HepG2 (cell line): ENCODE data around the gene CCDC33.

Source experiments
- NFRKB ChIP-seq: fragments of 450-650 bp; IDR thresholded peaks from 2 replicates; pipeline ENCODE4 v1.6.1; 2017
- NKX3-1 ChIP-seq: sonication (generic); formaldehyde crosslinking; IDR thresholded peaks from 2 replicates; pipeline ENCODE4 v1.5.0; 2020; ENCODE audit warnings: missing genetic modification reagents
- RAD21 ChIP-seq: fragments of 450-650 bp; formaldehyde crosslinking; IDR thresholded peaks from 2 replicates; pipeline ENCODE4 v1.5.0; 2020; ENCODE audit warnings: mild to moderate bottlenecking
- REST ChIP-seq, 2 experiments: IDR thresholded peaks; 2 replicates each; pipeline ENCODE4 v1.6.1; 2011 to 2012; ENCODE audit warnings: low read length in 2 of 2, borderline replicate concordance in 1 of 2, low read depth in 1 of 2, mild to moderate bottlenecking in 1 of 2, moderate library complexity in 1 of 2
- ZNF660 ChIP-seq: sonication (generic); formaldehyde crosslinking; IDR thresholded peaks from 2 replicates; pipeline ENCODE4 v1.5.1; 2020; ENCODE audit warnings: mild to moderate bottlenecking, low read depth, missing genetic modification reagents, borderline replicate concordance

DNA sequence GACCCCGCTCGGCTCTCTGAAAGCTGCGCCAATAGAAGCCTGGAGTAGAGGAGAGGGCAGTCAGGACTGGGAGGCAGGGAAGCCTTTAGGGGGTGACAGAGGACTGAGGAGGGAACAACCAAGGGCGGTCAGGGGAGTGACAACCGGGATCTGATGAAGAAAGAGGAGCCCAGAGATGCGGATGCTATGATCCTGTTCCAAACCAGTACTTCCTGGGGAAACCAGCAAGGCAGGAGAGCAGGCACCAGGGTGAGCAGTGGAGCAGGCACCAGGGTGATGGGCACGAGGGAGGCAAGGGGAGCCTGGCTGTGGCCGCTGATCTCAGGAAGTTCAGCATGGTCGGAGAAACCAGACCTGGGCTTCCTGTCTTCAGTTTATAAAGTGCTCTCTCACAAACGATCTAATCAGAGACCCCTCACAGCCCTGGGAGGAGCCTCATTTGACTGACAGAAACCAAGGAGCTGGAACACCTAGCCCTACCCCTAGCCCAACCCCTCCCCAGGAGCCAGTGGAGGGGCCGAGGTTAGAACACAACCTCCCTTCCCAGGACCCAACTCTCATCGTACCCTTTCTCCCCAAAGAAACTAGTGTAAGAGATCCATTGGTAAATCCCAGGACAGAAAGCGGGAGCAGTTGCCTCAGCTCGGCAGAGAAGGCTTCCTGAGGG lies 34.9 kb downstream of the CCDC33 start:
- no peak for TF ChIP-seq RAD21
- TF ChIP-seq REST (IDR thresholded peaks at IDR 0.05; ENCODE audit: borderline replicate concordance in 1 of 2, low read depth in 1 of 2, low read length in 2 of 2): no peak
- no peak for TF ChIP-seq NKX3-1 (CRISPR knock-in tag)
- no peak for TF ChIP-seq ZNF660 (CRISPR knock-in tag)
- no peak for TF ChIP-seq NFRKB
